ENCODE results near the gene PSKH1.

- no peak for TF ChIP-seq CTCF (IDR thresholded peaks at IDR 0.05; ENCODE audit: poor library complexity)
- TF ChIP-seq EZH2 (IDR thresholded peaks at IDR 0.05; ENCODE audit: borderline replicate concordance), result no peak
Measured at GRCh38 chr16:67940446-67941089, 47.5 kb downstream of the PSKH1 start.
